Measurements from ENCODE around the gene UBXN11.
"Not testable (repeated sequence)": the region's sequence is repeated elsewhere in the genome, so short reads cannot be mapped to it uniquely, and the experiment has no call there.

Gene UBXN11

DNA sequence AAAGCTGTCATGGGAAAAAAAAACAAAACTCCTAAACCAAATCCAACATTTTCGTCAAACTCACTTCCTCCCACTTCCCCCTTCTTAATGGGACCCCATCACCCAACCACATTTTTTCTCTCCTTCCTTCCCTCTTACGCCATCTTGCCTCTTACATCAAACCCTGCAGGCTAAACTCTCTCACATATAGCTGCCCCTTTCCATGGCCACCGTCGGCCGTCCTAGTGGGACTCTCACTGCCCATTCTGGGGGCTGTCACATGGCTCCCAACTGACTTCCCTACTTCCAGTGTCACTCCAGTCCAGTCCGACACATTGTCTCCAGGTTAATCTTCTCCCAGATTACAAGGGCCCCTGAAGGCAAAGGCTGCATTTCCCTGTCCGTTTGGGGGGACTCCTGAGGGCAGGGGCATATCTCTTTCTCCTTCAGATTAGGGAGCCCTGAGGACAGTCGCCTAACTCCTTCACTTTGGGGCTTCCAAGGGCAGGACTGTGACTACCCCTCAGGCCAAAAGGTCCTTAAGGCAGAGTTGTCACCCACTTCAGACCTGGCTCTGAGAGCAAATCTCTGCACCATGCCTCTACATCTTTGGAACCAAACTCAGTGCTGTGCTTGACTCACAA, 658 bp downstream of the UBXN11 start:
- DNase-seq (ENCODE audit: low read depth) = no peak

DNA sequence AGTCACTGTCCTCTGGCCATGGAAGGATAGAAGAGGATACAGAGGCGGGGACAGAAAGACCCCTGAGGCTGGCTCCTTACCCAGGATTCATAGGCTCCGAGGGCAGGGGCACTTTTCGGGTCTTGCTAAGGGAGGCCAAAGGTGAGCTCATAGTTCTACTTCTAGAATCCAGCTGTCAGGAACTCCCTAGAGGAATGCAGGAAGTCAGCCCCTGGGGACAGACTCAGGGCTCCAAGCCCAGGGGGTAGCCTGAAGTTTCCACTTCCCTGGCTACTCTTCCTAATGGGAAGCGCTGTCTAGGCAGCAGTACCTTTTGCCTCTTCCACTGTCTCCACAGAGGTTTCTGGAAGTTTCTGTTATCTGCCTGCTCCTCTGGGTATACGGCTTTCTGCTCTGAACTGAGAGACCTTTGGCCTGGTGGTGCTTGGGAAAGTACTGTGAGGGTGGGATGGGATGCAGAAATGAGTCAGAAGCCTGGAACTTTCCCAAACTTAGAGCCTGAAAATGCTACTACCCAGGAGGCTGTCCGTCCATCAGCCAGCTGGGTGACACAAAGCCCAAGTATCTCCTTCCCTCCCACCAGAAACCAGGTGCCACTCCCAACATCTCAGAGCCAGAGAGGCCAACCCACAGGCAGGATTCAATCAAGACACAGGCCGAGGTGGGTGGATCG, 3.6 kb downstream of the UBXN11 start:
- DNase-seq (ENCODE audit: low read depth) = no peak

DNA sequence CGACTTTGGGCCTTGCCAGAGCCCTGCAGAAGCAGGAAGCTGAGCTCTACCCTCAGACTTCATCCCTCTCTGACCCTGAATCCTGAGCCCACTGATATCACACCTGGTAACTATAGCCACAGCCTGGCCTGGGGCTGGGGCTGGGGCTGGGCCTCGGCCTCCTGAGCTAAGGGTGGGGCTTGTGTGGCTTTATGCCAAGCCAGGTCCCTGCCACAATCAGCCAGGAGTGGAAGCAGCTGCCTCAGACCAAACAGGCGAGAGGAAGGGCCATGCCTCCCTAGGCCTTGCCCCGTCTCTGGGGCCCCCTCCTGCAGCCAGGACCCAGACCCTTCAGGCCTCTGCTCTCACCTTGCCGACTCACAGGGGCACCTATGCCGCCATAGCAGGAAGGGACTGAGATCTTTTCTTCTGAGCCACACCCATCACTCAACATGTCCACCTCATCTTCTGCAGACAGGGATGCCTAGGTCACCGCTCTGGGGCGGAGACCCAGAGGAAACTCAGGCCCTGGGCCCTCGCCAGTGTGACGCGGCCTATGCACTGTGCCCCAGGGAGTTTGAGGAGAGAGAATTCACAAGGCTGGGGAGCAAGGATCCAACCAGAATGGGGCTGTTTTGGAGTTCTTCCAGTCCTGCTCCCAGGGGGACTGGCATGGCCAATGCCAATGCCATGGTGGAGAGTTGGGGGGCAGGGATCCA, 5.7 kb downstream of the UBXN11 start:
- no peak for DNase-seq (ENCODE audit: low read depth)

DNA sequence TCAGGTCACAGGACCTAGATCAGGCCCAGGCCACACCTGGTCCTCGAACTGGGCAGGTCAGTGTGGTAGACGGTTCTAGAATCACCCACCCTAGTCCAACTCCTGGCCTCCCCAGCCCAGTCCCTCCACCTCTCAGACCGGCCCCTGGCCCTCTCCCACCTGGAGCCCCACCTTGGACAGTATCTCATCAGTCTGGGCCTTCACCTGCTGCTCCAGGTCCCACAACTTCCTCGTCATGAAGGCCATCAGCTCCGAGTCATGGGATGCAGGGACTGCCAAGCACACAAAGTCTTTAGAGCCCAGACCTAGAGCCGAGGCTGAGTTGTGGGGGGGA, 8.7 kb downstream of the UBXN11 start:
- no peak for DNase-seq (ENCODE audit: low read depth)

DNA sequence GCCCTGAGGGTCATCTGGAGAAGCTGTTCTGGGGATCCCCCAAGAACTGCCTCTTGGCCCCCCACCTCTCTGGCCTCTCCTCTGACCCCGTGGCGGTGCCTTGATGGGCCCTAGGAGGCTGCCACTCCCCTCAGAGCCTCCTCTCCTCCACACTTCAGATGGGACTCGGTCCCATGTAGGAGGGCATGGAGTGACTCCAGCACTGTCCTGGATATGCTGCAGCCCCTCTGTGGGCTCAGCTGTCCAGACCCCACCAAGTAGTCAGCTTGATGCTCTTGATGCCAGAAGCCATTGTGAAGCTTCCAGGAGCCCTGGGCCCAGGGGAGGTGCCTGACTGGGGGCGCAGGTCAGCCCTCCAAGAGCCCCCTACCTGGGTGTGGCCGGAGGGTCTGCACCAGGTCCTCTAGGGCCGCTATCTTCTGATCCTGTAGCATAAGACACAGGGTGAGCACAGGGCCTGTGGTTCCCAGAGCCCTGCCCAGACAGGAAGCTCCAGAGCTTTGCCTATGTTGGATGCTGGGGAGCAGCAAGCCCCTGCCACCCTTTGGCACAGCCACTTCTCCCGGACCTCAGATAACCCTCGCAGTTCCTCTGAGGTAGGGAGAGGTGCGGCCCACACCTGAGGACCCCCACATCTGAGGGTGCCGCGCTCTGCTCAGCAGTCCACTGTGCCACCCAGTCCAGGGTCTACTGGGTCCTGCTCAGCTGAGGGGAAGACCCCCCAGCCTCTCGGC, 9.2 kb downstream of the UBXN11 start:
- DNase-seq (ENCODE audit: low read depth) = no peak

DNA sequence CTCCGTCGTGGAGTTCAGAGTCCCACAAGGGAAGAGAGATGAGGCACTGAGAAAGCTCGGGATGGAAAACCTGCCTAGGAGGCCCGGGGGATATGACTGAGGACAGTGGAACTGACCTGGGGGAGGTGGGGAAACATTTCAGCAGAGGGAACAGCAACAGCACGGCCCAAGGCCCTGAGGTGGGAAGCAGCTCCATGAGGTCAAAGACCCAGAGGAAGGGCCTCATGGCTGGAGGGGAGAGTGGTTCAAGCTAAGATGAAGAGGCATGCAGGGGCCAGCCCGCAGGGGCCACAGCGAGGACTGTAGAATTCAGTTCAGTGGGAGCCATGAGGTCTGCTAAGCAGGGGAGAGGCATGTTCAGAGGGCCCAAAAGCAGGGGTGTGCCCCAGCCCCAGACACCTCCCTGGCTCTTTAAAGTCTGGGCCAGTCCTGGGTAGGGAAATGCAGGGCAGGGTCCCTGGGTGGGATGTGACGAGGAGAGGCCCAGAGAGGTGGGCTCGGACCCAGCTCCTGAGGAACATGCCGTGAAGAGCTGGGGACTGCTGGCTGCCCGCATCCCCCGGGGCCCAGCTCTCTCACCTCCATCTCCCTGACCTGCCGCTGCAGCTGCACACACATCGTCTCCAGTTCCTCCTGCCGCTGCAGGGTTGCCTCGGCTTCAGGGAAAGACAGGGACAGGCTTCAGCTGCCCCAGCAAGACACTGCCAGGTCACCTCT, 9.9 kb downstream of the UBXN11 start:
- no peak for DNase-seq (ENCODE audit: low read depth)

DNA sequence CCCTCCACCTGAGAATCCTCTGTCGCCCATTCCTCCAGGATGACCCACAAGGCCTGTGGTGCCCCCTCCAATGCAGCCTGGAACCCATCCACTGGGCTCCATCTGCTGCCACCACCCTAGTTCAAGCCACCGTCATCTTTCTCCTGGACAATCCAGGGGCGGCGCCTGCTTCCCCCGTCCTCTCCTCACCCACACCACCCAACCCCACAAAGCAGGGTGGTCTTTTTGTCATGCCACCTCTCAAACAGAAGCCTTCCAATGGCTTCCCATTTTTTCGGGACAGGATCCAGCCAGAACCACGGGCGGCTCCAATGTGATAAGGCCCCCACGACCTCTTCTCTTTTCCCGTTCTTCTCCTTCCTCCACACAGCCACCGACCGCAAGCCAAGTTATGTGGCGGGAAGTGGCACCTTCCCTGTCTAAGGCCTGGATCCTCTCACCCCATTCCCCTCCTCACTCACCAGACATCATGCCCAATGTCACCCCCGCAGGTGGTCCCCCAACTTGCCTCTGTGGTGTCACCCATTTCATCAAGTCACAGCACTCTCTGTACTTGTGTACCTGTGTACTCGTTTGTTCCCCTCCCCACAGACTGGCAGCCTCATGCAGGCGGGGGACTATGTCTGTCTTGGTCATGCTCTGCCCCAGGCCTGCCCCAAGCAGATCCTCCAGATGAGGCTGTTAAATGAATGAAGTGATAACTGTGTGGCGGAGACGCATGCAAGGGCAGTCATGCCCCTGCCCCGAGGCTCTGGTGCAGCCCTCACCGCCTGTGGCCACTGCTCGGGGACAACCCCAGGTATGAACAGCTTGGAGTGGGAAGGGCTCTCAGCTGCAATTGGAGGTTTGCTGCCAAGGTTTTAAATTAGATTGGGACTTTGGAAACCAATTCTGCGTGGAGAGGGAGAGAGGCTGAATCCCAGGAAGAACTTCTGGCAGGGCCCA, 11.0 kb downstream of the UBXN11 start:
- DNase-seq (ENCODE audit: low read depth) = no peak

DNA sequence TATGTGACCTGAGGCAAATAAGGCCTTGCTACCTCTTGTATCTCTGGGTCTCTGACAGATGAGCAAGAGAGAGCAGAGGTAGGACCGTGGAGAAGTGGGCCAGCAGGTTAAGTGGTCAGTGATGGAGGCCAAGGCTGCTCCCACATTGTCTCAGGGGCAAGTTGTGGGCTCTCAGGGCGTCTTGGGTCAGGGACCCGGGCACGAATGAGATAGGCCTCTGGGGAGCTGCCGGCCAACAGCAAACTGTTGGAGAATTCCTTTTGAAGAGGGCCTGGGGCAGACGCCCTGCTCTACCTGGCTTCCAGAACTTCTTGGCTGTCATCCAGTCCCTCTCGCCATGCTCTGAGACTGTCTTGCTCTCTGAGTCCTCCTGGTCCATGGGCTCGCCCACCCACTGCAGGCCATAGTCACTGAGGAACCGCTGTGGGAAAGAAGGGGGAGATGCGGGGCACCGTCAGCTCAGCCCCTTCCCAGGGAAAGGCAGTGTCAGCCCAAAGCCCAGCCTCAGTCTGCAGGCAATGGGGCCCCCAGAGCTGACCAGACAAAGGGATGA, 12.4 kb downstream of the UBXN11 start:
- no peak for DNase-seq (ENCODE audit: low read depth)

DNA sequence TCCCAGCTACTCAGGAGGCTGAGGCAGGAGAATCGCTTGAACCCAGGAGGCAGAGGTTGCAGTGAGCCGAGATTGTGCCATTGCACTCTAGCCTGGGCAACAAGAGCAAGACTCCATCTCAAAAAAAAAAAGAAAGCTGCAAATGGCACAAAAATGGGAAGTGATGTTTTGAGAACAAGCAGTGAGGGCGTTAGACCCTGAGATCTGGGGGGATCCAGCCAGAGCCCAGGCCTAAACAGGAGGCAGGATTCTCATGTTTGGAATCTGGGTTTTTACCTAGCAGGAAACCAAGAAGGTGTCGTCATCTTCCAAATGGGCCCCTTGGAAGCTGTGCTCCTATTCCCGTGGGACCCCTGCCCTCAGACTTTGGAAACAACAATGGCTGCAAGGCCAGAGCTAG, 13.7 kb downstream of the UBXN11 start:
- DNase-seq (ENCODE audit: low read depth) = not testable (repeated sequence)

DNA sequence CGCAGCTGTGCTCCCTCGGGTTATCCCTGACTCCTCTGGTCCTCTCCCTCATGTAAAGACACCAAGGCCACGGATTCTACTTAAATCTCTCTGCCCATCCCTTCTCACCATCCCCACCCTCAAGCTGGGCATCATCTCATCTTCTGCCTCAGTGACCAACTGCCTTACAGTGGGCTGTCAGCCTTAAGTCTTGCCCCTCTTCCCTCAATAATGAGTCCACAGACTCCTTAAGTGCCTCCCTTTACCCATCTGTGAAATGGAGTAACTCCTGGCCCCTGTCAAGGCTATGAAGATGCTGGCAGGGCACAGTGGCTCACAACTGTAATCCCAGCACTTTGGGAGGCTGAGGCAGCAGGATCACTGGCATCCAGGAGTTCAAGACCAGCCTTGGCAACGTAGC, 14.5 kb downstream of the UBXN11 start:
- no peak for DNase-seq (ENCODE audit: low read depth)

DNA sequence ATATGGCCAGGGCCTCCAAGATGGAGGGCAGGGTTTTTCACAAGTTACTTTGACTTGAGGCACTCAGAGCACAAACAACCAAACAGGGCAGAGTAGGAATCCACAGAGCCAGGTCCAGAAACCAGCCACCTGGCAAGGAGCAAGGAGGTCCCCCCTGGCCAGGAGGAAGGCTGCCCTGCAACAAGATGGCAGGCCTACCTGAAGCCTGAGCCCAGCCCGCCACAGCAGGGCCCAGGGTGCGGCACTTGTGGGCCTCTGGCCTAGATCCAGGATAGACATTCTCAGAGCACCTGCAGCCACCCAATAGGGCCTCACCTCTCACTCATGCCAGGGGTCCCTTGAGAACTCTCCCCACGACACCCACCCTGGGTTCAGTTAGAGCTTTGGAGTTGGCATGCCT, 15.0 kb downstream of the UBXN11 start:
- DNase-seq (ENCODE audit: low read depth) = no peak

DNA sequence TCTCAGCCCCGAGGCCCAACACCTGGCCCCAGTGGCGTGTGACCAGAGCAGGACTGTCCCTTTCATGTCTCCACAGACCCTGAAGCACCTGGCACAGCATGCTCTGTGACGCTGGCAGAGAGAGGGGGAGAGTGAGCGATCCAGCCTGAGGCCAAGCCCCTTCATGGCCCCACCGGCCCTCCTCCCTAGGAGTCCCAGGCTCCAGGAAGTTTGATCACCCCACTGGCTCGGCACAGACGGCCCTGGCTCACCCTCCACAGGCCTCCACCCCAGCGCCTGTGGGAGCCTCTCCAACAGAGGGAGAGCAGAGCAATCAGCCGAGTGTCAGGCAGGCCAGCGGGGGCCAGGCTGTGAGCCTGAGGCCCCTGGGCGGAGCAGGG, 15.6 kb downstream of the UBXN11 start:
- no peak for DNase-seq (ENCODE audit: low read depth)

DNA sequence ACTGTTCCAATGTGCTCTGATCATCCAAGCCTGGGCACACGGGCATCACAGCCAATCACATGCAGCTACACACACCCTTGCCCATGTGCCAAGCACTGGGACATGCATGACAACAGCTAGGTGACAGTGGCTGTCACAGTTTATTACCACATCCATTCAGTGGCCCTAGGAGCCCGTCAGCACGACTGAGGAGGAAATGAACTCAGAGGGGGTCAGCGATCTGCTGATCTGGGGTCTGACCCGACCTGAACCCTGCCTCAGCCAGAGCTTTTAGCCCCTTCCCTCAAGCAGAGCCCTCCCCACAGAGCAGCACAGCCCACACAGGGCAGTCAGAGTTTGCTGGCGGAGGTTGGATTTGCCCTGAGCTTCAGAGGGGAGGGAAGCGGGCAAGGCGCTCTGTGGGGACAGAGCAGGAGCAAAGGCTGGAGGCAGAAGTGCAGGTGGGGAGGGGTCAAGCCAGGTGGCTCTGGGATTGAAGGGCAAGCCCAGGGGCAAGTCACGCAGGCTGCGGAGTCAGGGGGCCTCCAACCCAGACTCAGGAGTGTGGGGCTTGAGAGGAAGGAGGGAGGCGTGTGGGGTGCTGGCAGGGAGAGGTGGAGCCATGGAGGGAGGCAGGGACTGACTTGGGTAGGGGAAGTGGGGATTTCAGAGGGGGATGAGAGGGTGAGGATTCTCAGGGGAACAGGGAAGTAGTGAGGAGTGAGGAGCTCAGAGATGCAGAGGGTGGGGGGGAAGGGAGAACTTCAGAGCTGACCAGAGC, 16.1 kb downstream of the UBXN11 start:
- DNase-seq (ENCODE audit: low read depth) = no peak

DNA sequence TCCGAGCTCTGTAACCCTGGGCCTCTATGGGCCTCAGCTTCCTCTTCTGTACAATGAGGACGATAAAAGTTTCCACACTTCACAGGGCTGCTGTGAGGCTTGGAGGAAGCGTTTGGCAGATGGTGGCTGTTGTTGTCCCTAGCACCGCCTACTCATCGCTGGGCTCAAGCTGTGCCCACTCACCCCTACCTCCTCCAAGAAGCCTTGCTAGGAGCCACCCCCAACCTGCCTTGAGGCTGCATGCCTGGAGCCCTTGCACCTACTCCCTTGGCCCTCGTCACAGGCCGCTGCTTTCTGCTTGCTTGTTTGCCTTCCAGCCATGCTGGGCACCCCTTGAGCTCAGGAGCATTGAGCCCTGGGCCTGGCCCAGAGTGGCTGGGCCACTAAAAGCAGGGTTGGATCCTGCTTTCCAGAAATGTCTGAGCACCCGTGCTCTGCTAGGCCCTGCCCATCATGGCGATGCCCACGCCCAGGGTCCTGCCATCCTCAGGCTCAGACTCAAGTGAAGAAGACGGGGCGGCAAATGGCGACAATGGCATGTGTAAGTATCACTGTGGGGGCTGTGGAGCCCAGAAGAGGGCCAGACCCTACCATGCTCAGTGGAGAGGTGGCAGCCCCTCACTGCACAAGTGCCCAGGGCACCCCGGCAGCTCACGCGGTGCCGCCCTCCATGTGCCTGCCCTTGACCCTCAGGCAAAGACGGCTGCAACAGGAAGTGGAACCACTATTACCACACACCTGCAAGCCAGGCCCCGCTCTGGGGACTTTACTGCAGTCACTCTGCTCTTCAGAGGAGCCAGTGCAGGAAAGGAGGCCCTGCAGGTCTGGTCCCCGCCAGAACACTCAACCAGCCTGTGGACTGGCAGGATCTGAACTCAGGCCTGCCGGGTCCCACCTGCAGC, 17.0 kb downstream of the UBXN11 start:
- no peak for DNase-seq (ENCODE audit: low read depth)

DNA sequence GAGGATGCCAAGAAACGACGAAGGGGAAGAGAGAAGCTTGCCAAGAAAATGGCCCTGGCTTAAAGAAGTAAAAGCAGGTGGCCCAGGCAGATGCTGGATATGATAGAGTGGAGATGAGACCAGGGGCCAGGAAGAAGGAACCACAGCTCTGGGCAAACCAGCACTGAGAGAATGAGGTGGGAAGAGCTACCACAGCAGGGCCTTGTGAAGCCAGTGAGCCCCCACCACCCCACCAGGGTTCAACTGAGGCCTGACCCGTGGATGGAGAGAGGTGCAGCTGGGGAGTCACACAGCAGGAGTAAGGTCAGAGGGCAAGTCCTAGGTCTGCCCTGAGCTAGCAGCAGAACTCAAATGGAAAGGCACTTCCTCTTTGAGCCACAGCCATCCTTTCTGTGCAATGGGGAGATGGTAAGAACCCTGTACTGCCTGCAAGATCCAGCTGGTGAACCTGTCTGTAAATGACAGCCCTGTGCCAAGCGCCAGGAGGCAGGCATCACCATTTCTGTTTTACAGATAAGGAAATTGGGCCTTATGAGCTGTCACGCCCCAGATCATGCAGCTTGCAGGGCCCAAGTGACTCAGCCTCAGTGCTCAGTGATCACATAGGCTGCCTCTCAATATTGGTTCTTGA, 18.0 kb downstream of the UBXN11 start:
- no peak for DNase-seq (ENCODE audit: low read depth)

DNA sequence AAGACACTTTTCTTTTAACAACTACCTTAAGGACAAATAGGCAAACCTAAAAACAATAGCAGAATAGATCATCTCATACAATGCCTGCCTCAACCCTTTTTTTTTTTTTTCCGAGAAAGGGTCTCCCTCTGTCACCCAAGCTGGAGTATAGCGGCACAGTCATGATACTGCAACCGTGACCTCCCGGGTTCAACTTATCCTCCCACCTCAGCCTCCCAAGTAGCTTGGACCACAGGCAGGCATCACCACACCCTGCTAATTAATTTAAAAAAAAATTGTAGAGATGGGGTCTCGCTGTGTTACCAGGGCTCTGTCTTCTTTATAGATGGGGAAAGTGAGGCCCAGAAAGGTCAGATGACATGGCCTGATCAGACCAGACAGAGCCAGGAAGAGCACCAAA, 18.6 kb downstream of the UBXN11 start:
- DNase-seq (ENCODE audit: low read depth) = no peak

DNA sequence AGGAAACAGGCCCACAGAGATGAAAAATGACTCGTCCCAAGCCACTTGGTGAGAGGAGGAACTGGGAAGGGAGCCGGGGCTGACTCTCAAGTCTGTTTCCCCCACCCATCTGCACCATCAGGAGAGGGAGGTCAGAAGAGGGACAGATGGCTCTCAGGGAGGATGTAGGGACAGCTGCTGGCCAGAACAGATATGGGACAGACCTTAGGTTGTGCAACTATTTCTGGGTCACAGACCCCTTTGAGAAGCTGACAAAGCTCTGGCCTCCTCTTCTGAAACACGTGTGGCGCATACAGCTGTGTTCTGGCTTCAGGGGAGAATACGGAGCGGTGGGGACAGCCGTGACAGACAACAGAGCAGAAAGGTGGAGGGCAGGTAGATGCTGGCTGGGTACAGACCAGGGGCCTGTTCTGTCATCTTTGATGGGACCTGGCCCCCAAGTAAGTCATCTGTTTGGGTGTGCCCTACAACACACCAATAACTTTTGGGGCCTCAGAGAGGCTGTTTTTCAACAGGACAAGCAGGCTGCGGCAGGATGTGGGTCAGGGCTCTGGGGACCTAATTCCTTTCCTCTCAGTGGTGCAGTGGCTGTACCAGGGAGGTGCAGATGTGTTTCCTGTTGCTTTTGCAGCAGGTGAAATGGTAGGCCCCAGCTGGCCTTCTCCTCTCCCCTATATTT, 19.3 kb downstream of the UBXN11 start:
- DNase-seq (ENCODE audit: low read depth) = no peak

DNA sequence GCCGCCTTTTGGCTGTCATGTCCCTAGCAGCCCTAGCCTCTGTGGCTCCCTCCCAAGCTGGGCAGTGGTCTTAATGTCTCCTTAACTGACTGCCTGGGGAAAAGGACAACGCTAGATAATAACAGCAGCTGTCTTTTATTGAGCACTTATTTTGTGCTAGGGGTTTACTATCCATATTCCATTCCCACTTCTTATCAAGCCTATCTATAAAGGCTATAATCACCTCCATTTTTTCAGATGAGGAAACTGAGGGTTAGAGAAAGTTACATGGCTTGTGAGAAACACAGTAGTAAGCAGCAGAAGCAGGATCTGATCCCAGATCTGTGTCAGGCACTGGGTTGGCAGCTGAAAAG, 20.4 kb downstream of the UBXN11 start:
- DNase-seq (ENCODE audit: low read depth) = no peak
